Peyer's patch (tissue), 4 donors: Measurements from ENCODE around the gene TNFRSF18. TPM values are rescaled to one million over a fixed set of nuclear protein-coding genes. Genes with fewer than 3 reads are reported as not detected.

Experiments
- DNase-seq, 3 donors: peaks; one replicate each; pipeline ENCODE4 v3.0.0-alpha.2; 2017 to 2019
- H3K27ac ChIP-seq, 4 donors: fragments of 200-600 bp; sonication (generic); one replicate each; pipeline ENCODE4 v1.5.1; 2016 to 2019
- H3K27me3 ChIP-seq, 2 donors: fragments of 200-600 bp; sonication (generic); one replicate each; pipeline ENCODE4 v1.5.1; 2019
- H3K36me3 ChIP-seq, 3 donors: fragments of 200-600 bp; sonication (generic); one replicate each; pipeline ENCODE4 v1.5.1; 2016 to 2019
- H3K4me1 ChIP-seq, 4 donors: fragments of 200-600 bp; sonication (generic); one replicate each; pipeline ENCODE4 v1.5.1; 2016 to 2019
- H3K4me3 ChIP-seq, 4 donors: fragments of 200-600 bp; sonication (generic); 1 replicate in 3 of 4; 2 replicates in 1 of 4; pipeline ENCODE4 v1.5.1; 2016 to 2019; ENCODE audit warnings: mild to moderate bottlenecking in 1 of 4
- H3K9me3 ChIP-seq, 4 donors: fragments of 200-600 bp; sonication (generic); one replicate each; pipeline ENCODE4 v1.5.1; 2016 to 2019; ENCODE audit warnings: mild to moderate bottlenecking in 1 of 4
- CTCF ChIP-seq, 6 experiments: fragments of 450-650 bp in 4 of 6; fragments of 200-600 bp in 2 of 6; sonication (generic) in 1 of 6; IDR thresholded peaks; one replicate each; pipeline ENCODE4 v1.5.1; 2017 to 2019; ENCODE audit warnings: antibody characterized with exemption in 6 of 6, mild to moderate bottlenecking in 3 of 6, moderate library complexity in 1 of 6
- POLR2A ChIP-seq, 2 donors: fragments of 450-650 bp; IDR thresholded peaks; one replicate each; pipeline ENCODE4 v1.5.1; 2017; ENCODE audit warnings: antibody characterized with exemption in 2 of 2, mild to moderate bottlenecking in 2 of 2, moderate library complexity in 2 of 2
- small RNA-seq, 2 donors: library from RNA; depleted of rRNA; stranded (forward); fragments of <200 nt; gene quantifications; one replicate each; pipeline ENCODE3, GENCODE V24; 2016
- total RNA-seq, 4 donors: library from RNA; depleted of rRNA; stranded (reverse); fragments of >200 nt; gene quantifications; one replicate each; pipeline ENCODE4 v1.1.0, GENCODE V29; 2016

TNFRSF18 gene
- total RNA-seq, 4 donors from 2014 or later: 0.70 to 38.0 (median 3.2) TPM; not detected in 1

- peaks cover 0 to 42% (median 9%) of the 10 kb centered on the region in 4 donors for H3K4me1 ChIP-seq
- peak overlapping the region in 1 of 4 donors; percentile 22 for H3K27ac ChIP-seq
- TF ChIP-seq CTCF (IDR thresholded peaks at IDR 0.05) (no peak), POLR2A (IDR thresholded peaks at IDR 0.05) (no peak)
- no peaks in the 10 kb centered on the region for H3K36me3 ChIP-seq
- no peaks in the 10 kb centered on the region for H3K27me3 ChIP-seq
- DNase-seq: no peak
- H3K9me3 ChIP-seq: peaks cover 0 to 3% (median 0%) of the 10 kb centered on the region in 4 donors
- no peak overlapping the region for H3K4me3 ChIP-seq
Measured at GRCh38 chr1:1156140-1157032, 50.0 kb downstream of the TNFRSF18 start.

DNA sequence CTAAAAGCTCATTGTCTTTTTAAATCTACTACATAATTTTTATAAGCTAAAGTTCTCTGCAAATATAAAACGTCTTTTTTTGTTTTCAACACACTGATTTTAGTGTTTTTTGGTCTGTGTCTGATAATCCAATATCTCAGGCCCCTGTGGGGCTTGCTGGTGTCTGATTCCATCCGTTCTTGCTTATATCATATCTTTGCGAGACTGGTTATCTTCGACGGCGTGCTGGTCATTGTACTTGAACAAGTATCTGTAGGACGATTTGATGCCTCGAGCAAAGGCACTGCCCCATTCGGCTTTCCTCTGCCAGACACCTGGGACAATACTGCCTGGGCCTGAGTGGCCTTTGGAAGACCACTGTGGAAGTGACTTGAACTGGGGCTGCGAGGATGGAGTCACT, 51.1 kb downstream of the TNFRSF18 start:
- no peaks in the 10 kb centered on the region for H3K36me3 ChIP-seq
- H3K4me1 ChIP-seq: peaks cover 0 to 35% (median 9%) of the 10 kb centered on the region in 4 donors
- no peaks in the 10 kb centered on the region for H3K27me3 ChIP-seq
- no peak for TF ChIP-seq CTCF (IDR thresholded peaks at IDR 0.05)
- no peak for TF ChIP-seq POLR2A (IDR thresholded peaks at IDR 0.05)
- H3K9me3 ChIP-seq: peaks cover 0 to 3% (median 0%) of the 10 kb centered on the region in 4 donors
- no peak for DNase-seq
- no peak overlapping the region for H3K4me3 ChIP-seq
- no peak overlapping the region for H3K27ac ChIP-seq

- Histone ChIP-seq H3K27ac (no peak overlapping the region), H3K36me3 (no peaks in the 10 kb centered on the region), H3K9me3 (peaks cover 0 to 3% (median 0%) of the 10 kb centered on the region in 4 donors), H3K4me3 (no peak overlapping the region), H3K27me3 (no peaks in the 10 kb centered on the region), H3K4me1 (peaks cover 7 to 35% (median 8%) of the 10 kb centered on the region in 4 donors)
- no peak for DNase-seq
- TF ChIP-seq POLR2A (IDR thresholded peaks at IDR 0.05) (no peak), CTCF (IDR thresholded peaks at IDR 0.05) (no peak)
Measured at GRCh38 chr1:1153874-1154273, 52.5 kb downstream of the TNFRSF18 start.

Small RNAs within 50 kb of the gene (small RNA-seq; reads per million reads assigned to genes)
- gene MIR200A (7.1 to 86.5 reads per million in 2 donors), gene MIR200B (137 to 757 reads per million in 2 donors), gene MIR429 (3.9 to 54.0 reads per million in 2 donors)

Other genes starting within 250 kb of the TNFRSF18 start
- gene NOC2L, start 247.3 kb downstream of the TNFRSF18 start, total RNA-seq: 10 to 100 TPM; 18.2 to 58.6 (median 39.9) TPM
- 10 to 100 TPM; 14.9 to 17.0 (median 15.8) TPM for gene KLHL17, start 246.0 kb downstream of the TNFRSF18 start, total RNA-seq
- gene PLEKHN1, start 240.1 kb downstream of the TNFRSF18 start, total RNA-seq: under 1 TPM in 3 of 4 donors, not detected in 1; 0.40 to 0.83 (median 0.47) TPM
- gene PERM1, start 224.5 kb downstream of the TNFRSF18 start, total RNA-seq: under 1 TPM in 1 of 4 donors, not detected in 3; 0.35 TPM
- 10 to 100 TPM in 2 of 4 donors, 1 to 10 TPM in 2; 3.9 to 12.4 (median 7.7) TPM for gene HES4, start 206.5 kb downstream of the TNFRSF18 start, total RNA-seq
- 10 to 100 TPM; 17.0 to 91.6 (median 40.1) TPM for gene ISG15, start 193.1 kb downstream of the TNFRSF18 start, total RNA-seq
- 100 to 1,000 TPM in 1 of 4 donors, 10 to 100 TPM in 3; 33.0 to 103 (median 41.4) TPM for gene AGRN, start 186.5 kb downstream of the TNFRSF18 start, total RNA-seq
- gene RNF223, start 132.3 kb downstream of the TNFRSF18 start, total RNA-seq: 1 to 10 TPM in 1 of 4 donors, not detected in 3; 1.3 TPM
- 10 to 100 TPM; 14.0 to 32.0 (median 22.7) TPM for gene C1orf159, start 90.5 kb downstream of the TNFRSF18 start, total RNA-seq
- gene TTLL10, start 32.7 kb downstream of the TNFRSF18 start, total RNA-seq: 1 to 10 TPM in 3 of 4 donors, not detected in 1; 1.6 to 3.6 (median 1.8) TPM
- 1 to 10 TPM in 3 of 4 donors, not detected in 1; 1.6 to 9.1 (median 2.8) TPM for gene TNFRSF4, start 7.6 kb upstream of the TNFRSF18 start, total RNA-seq
- gene SDF4, start 25.4 kb upstream of the TNFRSF18 start, total RNA-seq: 100 to 1,000 TPM in 3 of 4 donors, 10 to 100 TPM in 1; 88.3 to 280 (median 177) TPM
- 10 to 100 TPM in 2 of 4 donors, 1 to 10 TPM in 2; 9.1 to 13.4 (median 10.6) TPM for gene B3GALT6, start 25.6 kb upstream of the TNFRSF18 start, total RNA-seq
- 10 to 100 TPM in 3 of 4 donors, not detected in 1; 23.3 to 58.0 (median 44.2) TPM for gene C1QTNF12, start 40.1 kb upstream of the TNFRSF18 start, total RNA-seq
- 10 to 100 TPM; 25.6 to 64.2 (median 55.3) TPM for gene UBE2J2, start 67.3 kb upstream of the TNFRSF18 start, total RNA-seq
- gene SCNN1D, start 73.8 kb upstream of the TNFRSF18 start, total RNA-seq: 10 to 100 TPM in 3 of 4 donors, not detected in 1; 10.9 to 21.6 (median 16.9) TPM
- 100 to 1,000 TPM in 2 of 4 donors, 10 to 100 TPM in 2; 78.1 to 156 (median 110) TPM for gene ACAP3, start 101.3 kb upstream of the TNFRSF18 start, total RNA-seq
- 10 to 100 TPM; 12.4 to 38.9 (median 24.4) TPM for gene PUSL1, start 102.0 kb upstream of the TNFRSF18 start, total RNA-seq
- gene INTS11, start 118.1 kb upstream of the TNFRSF18 start, total RNA-seq: 100 to 1,000 TPM; 146 to 359 (median 273) TPM
- gene CPTP, start 118.2 kb upstream of the TNFRSF18 start, total RNA-seq: 10 to 100 TPM; 10.7 to 94.0 (median 84.6) TPM
- gene TAS1R3, start 124.7 kb upstream of the TNFRSF18 start, total RNA-seq: 1 to 10 TPM; 2.1 to 5.8 (median 3.0) TPM
- gene DVL1, start 142.8 kb upstream of the TNFRSF18 start, total RNA-seq: 100 to 1,000 TPM in 3 of 4 donors, 10 to 100 TPM in 1; 76.0 to 196 (median 164) TPM
- 10 to 100 TPM; 11.7 to 56.1 (median 35.6) TPM for gene MXRA8, start 152.0 kb upstream of the TNFRSF18 start, total RNA-seq
- gene AURKAIP1, start 168.6 kb upstream of the TNFRSF18 start, total RNA-seq: 100 to 1,000 TPM; 122 to 172 (median 134) TPM
- gene CCNL2, start 192.7 kb upstream of the TNFRSF18 start, total RNA-seq: 1,000 to 10,000 TPM in 1 of 4 donors, 100 to 1,000 TPM in 3; 216 to 1,008 (median 423) TPM
- 10 to 100 TPM; 58.2 to 94.1 (median 78.2) TPM for gene MRPL20, start 200.7 kb upstream of the TNFRSF18 start, total RNA-seq
- 10 to 100 TPM in 1 of 4 donors, 1 to 10 TPM in 2, under 1 TPM in 1; 0.54 to 11.6 (median 2.0) TPM for gene ANKRD65, start 214.7 kb upstream of the TNFRSF18 start, total RNA-seq
- 10 to 100 TPM in 1 of 4 donors, 1 to 10 TPM in 3; 3.2 to 14.0 (median 6.7) TPM for gene VWA1, start 229.1 kb upstream of the TNFRSF18 start, total RNA-seq
- gene ATAD3C, start 243.1 kb upstream of the TNFRSF18 start, total RNA-seq: under 1 TPM in 1 of 4 donors, not detected in 3; 0.27 TPM